GM21367 (cell line): Measurements from ENCODE around the gene ZNF79.

Experiments
- ATAC-seq: cut with Tn5 transposase; IDR thresholded peaks from one replicate; pipeline ENCODE4 v1.9.1; 2021; ENCODE audit not compliant: unreplicated experiment

Gene ZNF79

GRCh38 chr9:127423934-127424675 lies at the start of gene ZNF79:
TSS of gene ZNF79 (plus strand) at chr9:127424382. CDS start at chr9:127424788, 406 bp downstream.
- peak; percentile 72 for ATAC-seq

- ATAC-seq = no peak
These were observed 43.7 kb upstream of the ZNF79 start for GRCh38 chr9:127380479-127380878.

GRCh38 chr9:127382541-127382940 lies 41.6 kb upstream of the ZNF79 start:
- no peak for ATAC-seq

- ATAC-seq = no peak
These were observed 40.0 kb upstream of the ZNF79 start for GRCh38 chr9:127384016-127384730.

- no peak for ATAC-seq
These were observed 39.3 kb upstream of the ZNF79 start for GRCh38 chr9:127384901-127385300.

- no peak for ATAC-seq
These were observed 37.9 kb upstream of the ZNF79 start for GRCh38 chr9:127386249-127386648.

- ATAC-seq = no peak
These were observed 37.2 kb upstream of the ZNF79 start for GRCh38 chr9:127386981-127387380.

GRCh38 chr9:127388037-127388855 lies 35.9 kb upstream of the ZNF79 start:
- peak; percentile 67 for ATAC-seq

- ATAC-seq = no peak
These were observed 35.3 kb upstream of the ZNF79 start for GRCh38 chr9:127388856-127389238.

- ATAC-seq = no peak
These were observed 34.6 kb upstream of the ZNF79 start for GRCh38 chr9:127389381-127390247.

- ATAC-seq = no peak
These were observed 34.0 kb upstream of the ZNF79 start for GRCh38 chr9:127390248-127390545.

- no peak for ATAC-seq
These were observed 33.6 kb upstream of the ZNF79 start for GRCh38 chr9:127390563-127390962.

GRCh38 chr9:127392166-127392565 lies 32.0 kb upstream of the ZNF79 start:
- no peak for ATAC-seq

GRCh38 chr9:127392976-127393375 lies 31.2 kb upstream of the ZNF79 start:
- no peak for ATAC-seq

- no peak for ATAC-seq
These were observed 30.5 kb upstream of the ZNF79 start for GRCh38 chr9:127393645-127394044.

- no peak for ATAC-seq
These were observed 28.5 kb upstream of the ZNF79 start for GRCh38 chr9:127395497-127396252.

- ATAC-seq = no peak
These were observed 27.9 kb upstream of the ZNF79 start for GRCh38 chr9:127396253-127396807.

GRCh38 chr9:127396808-127397645 lies 27.2 kb upstream of the ZNF79 start, which contains the start of gene SLC2A8:
TSS of gene SLC2A8 (plus strand) at chr9:127397169. CDS start at chr9:127397231, 62 bp downstream.
- ATAC-seq = peak; percentile 92
